Endothelial cell of umbilical vein (primary cell): ENCODE data around the gene CLASP2. TPM values are rescaled to one million over a fixed set of nuclear protein-coding genes. Genes with fewer than 3 reads are reported as not detected.

Source experiments
- BruUV-seq: library from RNA; stranded (reverse); fragments of 400-500 nt; replicated peaks from 2 replicates; lab custom pipeline; 2021; lab: Mats Ljungman, UMichigan
- CTCF ChIA-PET: fragments of 300-600, 350-600 bp; sonication (Branson Sonifier 250); formaldehyde crosslinking; loops from one replicate; lab custom pipeline; 2021; ENCODE audit warnings: antibody characterized with exemption, inconsistent platforms; lab: Charles Lee
- POLR2A ChIA-PET: fragments of 300-600, 350-600 bp; sonication (Branson Sonifier 250); formaldehyde crosslinking; loops from one replicate; lab custom pipeline; 2021; ENCODE audit warnings: antibody characterized with exemption, inconsistent platforms; lab: Charles Lee
- DNase-seq: peaks from one replicate; pipeline ENCODE4 v3.0.0-alpha.2; 2011; ENCODE audit warnings: low read depth, low spot score
- FAIRE-seq: peaks from 2 replicates; lab custom pipeline; 2011; peaks lifted over from hg19 to GRCh38; lab: Jason Lieb, UNC
- H2AFZ ChIP-seq: 2 replicates; pipeline ENCODE4 v1.6.0; 2012; ENCODE audit warnings: low read depth, low read length, control low read depth, inconsistent platforms
- H3K27ac ChIP-seq: 2 replicates; pipeline ENCODE4 v1.5.1; 2011; ENCODE audit warnings: low read depth, mild to moderate bottlenecking, control low read depth, low read length, moderate library complexity; ENCODE audit not compliant: insufficient read depth
- H3K27me3 ChIP-seq, 2 experiments: 2 replicates each; pipeline versions ENCODE4 v1.6.0 to v1.6.1; 2011; ENCODE audit warnings: low read length in 2 of 2, mixed read lengths in 1 of 2; ENCODE audit not compliant: control insufficient read depth in 2 of 2, insufficient read depth in 2 of 2
- H3K36me3 ChIP-seq, 2 experiments: 2 replicates in 1 of 2; 3 replicates in 1 of 2; pipeline ENCODE4 v1.5.1; 2011; ENCODE audit warnings: low read length in 2 of 2, mild to moderate bottlenecking in 1 of 2, moderate library complexity in 1 of 2; ENCODE audit not compliant: control insufficient read depth in 2 of 2, insufficient read depth in 2 of 2; ENCODE audit errors: extremely low read depth in 1 of 2
- H3K4me1 ChIP-seq: 3 replicates; pipeline ENCODE4 v1.5.1; 2011; ENCODE audit warnings: mild to moderate bottlenecking, low read length; ENCODE audit not compliant: control insufficient read depth, insufficient read depth; ENCODE audit errors: extremely low read depth
- H3K4me2 ChIP-seq: 2 replicates; pipeline ENCODE4 v1.6.1; 2011; ENCODE audit warnings: low read length, control low read depth, mixed read lengths; ENCODE audit not compliant: insufficient read depth
- H3K4me3 ChIP-seq, 3 experiments: fragments of 200-600 bp in 1 of 3; sonication (generic), shearing (Covaris generic) in 1 of 3; replicated peaks in 1 of 3; 2 replicates each; pipeline ENCODE4 v1.5.1; 2011 to 2016; ENCODE audit warnings: control low read depth in 3 of 3, low read length in 3 of 3, mild to moderate bottlenecking in 2 of 3, inconsistent platforms in 1 of 3, low read depth in 1 of 3, moderate library complexity in 1 of 3; ENCODE audit not compliant: insufficient read depth in 1 of 3
- H3K79me2 ChIP-seq: 2 replicates; pipeline ENCODE4 v1.6.0; 2012; ENCODE audit warnings: low read length, inconsistent platforms; ENCODE audit not compliant: control insufficient read depth, insufficient read depth
- H3K9ac ChIP-seq: replicated peaks from 2 replicates; pipeline ENCODE3; 2011; ENCODE audit warnings: low read length, control low read depth; ENCODE audit not compliant: insufficient read depth; ENCODE audit errors: extremely low read depth
- H3K9me1 ChIP-seq: replicated peaks from 3 replicates; pipeline ENCODE4 v1.6.0; 2011; ENCODE audit warnings: mild to moderate bottlenecking, low read length; ENCODE audit not compliant: control insufficient read depth, insufficient read depth; ENCODE audit errors: extremely low read depth
- H3K9me3 ChIP-seq: replicated peaks from 2 replicates; pipeline ENCODE4 v1.5.1; 2012; ENCODE audit warnings: low read length, inconsistent platforms; ENCODE audit not compliant: control insufficient read depth, insufficient read depth
- H4K20me1 ChIP-seq: replicated peaks from 2 replicates; pipeline ENCODE3; 2011; ENCODE audit warnings: mild to moderate bottlenecking, low read length; ENCODE audit not compliant: control insufficient read depth, insufficient read depth; ENCODE audit errors: extremely low read depth
- CTCF ChIP-seq, 2 donors: IDR thresholded peaks; 1 replicate in 1 of 2; 2 replicates in 1 of 2; pipeline ENCODE4 v1.5.1; 2011; ENCODE audit warnings: low read length in 2 of 2, mild to moderate bottlenecking in 2 of 2, moderate library complexity in 2 of 2, control low read depth in 1 of 2, inconsistent platforms in 1 of 2, low read depth in 1 of 2; ENCODE audit not compliant: insufficient read depth in 1 of 2; ENCODE audit errors: extremely low read depth in 1 of 2
- EZH2 ChIP-seq: IDR thresholded peaks from 2 replicates; pipeline ENCODE4 v1.6.1; 2012; ENCODE audit warnings: borderline replicate concordance, low read depth, mild to moderate bottlenecking, moderate library complexity, low read length, inconsistent platforms; ENCODE audit not compliant: severe bottlenecking
- FOS ChIP-seq: IDR thresholded peaks from 2 replicates; pipeline ENCODE4 v1.6.1; 2011; ENCODE audit warnings: mild to moderate bottlenecking, low read length, moderate library complexity, borderline replicate concordance; ENCODE audit not compliant: insufficient read depth
- GATA2 ChIP-seq: IDR thresholded peaks from 2 replicates; pipeline ENCODE4 v1.7.0; 2011; ENCODE audit warnings: low read depth, mild to moderate bottlenecking, moderate library complexity, mixed read lengths, low read length; ENCODE audit not compliant: insufficient read length, insufficient read depth
- JUN ChIP-seq: IDR thresholded peaks from 2 replicates; pipeline ENCODE4 v1.6.1; 2011; ENCODE audit warnings: borderline replicate concordance, low read depth; ENCODE audit not compliant: insufficient read length, insufficient read depth
- MAX ChIP-seq: IDR thresholded peaks from 2 replicates; pipeline ENCODE4 v1.6.1; 2011; ENCODE audit not compliant: insufficient read depth, insufficient read length
- MYC ChIP-seq: IDR thresholded peaks from one replicate; pipeline ENCODE4 v1.6.1; 2011; ENCODE audit warnings: mild to moderate bottlenecking, low read depth, low read length
- POLR2A ChIP-seq: IDR thresholded peaks from 2 replicates; pipeline ENCODE4 v1.6.1; 2012; ENCODE audit warnings: low read depth, mild to moderate bottlenecking, control low read depth, low read length
- POLR2AphosphoS5 ChIP-seq: IDR thresholded peaks from 2 replicates; pipeline ENCODE4 v1.6.1; 2012; ENCODE audit warnings: low read depth, mild to moderate bottlenecking, control low read depth, low read length, moderate library complexity; ENCODE audit not compliant: insufficient read depth
- dilution Hi-C: fragments of 300-500 bp; cut with MboI; formaldehyde crosslinking; loops from one replicate; pipeline ENCODE4 v1.15.0; 2019; ENCODE audit warnings: low sequenced_read_pairs; ENCODE audit not compliant: extremely low pct_ligation_motif_present
- intact Hi-C: fragments of 100-400 bp; cut with micrococcal nuclease; formaldehyde crosslinking; loops from one replicate; pipeline ENCODE4 v1.10.0; 2022
- polyA plus RNA-seq, 4 experiments: library from polyadenylated mRNA; depleted of rRNA in 3 of 4; stranded (reverse) in 3 of 4; unstranded in 1 of 4; fragments of >200 nt; gene quantifications; 2 replicates each; pipeline versions ENCODE4 v1.2.1 to v1.2.3, GENCODE V29; 2011 to 2012; ENCODE audit warnings: missing spikeins in 1 of 4
- total RNA-seq: library from RNA; stranded (reverse); gene quantifications from 2 replicates; pipeline ENCODE4 v1.2.3, GENCODE V29; 2021

Gene CLASP2
- total and polyA plus RNA-seq, 2 donors (not counting 3 experiments of a cell fraction or from before 2014, with no cell fraction given) = 15.0 to 55.0 TPM

- FAIRE-seq (no peak), DNase-seq (no peak)
- Histone ChIP-seq H3K27me3 (no peaks in the 10 kb centered on the region), H3K4me3 (no peak overlapping the region), H2AFZ (peak overlapping the region; percentile 64), H3K36me3 (peaks cover 0 to 2% of the 10 kb centered on the region in 2 experiments), H3K9ac (peak overlapping the region; percentile 74), H4K20me1 (no peaks in the 10 kb centered on the region), H3K9me3 (no peaks in the 10 kb centered on the region), H3K4me2 (peak overlapping the region; percentile 94), H3K4me1 (peaks cover 33% of the 10 kb centered on the region), H3K9me1 (no peaks in the 10 kb centered on the region), H3K79me2 (no peaks in the 10 kb centered on the region), H3K27ac (peak overlapping the region; percentile 87)
- ChIA-PET CTCF (no interaction called here), POLR2A (no interaction called here)
- TF ChIP-seq MYC (no peak), EZH2 (no peak), POLR2A (no peak), JUN (no peak), POLR2AphosphoS5 (no peak), GATA2 (no peak), MAX (no peak), CTCF (IDR thresholded peaks at IDR 0.05; ENCODE audit: extremely low read depth in 1 of 2, insufficient read depth in 1 of 2, low read depth in 1 of 2, low read length in 2 of 2) (no peak), FOS (no peak)
- dilution Hi-C loops = no loop called here
- intact Hi-C loops = no loop called here
- no TSS peak for BruUV-seq
Observed at GRCh38 chr3:33577588-33577987, 140.5 kb downstream of the CLASP2 start.
